ENCODE results near the gene RMND5A. TPM values are rescaled to one million over a fixed set of nuclear protein-coding genes. Genes with fewer than 3 reads are reported as not detected.

Gene RMND5A
- total RNA-seq, 1 donor from 2014 or later: 28.5 TPM

DNA sequence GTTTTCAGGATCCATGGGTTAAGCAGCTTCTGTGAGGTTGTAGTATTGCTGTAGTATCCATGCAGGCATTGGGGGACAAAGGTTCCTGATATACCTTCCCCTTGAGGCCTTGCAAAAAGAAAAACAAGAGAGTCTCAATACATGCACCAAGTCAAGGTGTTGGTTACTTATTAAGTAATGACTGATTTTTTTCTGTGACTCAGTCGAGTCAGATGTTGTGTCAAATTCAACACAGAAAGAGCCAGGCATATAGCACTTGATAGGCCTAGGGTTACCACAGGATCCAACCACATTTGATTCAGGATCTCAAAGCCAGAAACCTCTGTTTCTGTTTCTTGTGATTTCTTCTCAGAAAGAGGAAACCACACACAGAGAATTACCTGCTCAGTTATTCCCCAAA lies 95.5 kb downstream of the RMND5A start:
- peaks cover 24% of the 10 kb centered on the region for H3K27me3 ChIP-seq
- H3K4me1 ChIP-seq: no peaks in the 10 kb centered on the region
- intact Hi-C loops (cut with DNase I): no loop called here
- no peaks in the 10 kb centered on the region for H3K36me3 ChIP-seq
- ATAC-seq: no peak
- H3K27ac ChIP-seq: no peak overlapping the region
- DNase-seq: no peak
- H3K4me3 ChIP-seq: no peak overlapping the region
- TF ChIP-seq, protein P1, sequence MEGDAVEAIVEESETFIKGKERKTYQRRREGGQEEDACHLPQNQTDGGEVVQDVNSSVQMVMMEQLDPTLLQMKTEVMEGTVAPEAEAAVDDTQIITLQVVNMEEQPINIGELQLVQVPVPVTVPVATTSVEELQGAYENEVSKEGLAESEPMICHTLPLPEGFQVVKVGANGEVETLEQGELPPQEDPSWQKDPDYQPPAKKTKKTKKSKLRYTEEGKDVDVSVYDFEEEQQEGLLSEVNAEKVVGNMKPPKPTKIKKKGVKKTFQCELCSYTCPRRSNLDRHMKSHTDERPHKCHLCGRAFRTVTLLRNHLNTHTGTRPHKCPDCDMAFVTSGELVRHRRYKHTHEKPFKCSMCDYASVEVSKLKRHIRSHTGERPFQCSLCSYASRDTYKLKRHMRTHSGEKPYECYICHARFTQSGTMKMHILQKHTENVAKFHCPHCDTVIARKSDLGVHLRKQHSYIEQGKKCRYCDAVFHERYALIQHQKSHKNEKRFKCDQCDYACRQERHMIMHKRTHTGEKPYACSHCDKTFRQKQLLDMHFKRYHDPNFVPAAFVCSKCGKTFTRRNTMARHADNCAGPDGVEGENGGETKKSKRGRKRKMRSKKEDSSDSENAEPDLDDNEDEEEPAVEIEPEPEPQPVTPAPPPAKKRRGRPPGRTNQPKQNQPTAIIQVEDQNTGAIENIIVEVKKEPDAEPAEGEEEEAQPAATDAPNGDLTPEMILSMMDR (IDR thresholded peaks at IDR 0.05): no peak
- no peaks in the 10 kb centered on the region for H3K9me3 ChIP-seq

DNA sequence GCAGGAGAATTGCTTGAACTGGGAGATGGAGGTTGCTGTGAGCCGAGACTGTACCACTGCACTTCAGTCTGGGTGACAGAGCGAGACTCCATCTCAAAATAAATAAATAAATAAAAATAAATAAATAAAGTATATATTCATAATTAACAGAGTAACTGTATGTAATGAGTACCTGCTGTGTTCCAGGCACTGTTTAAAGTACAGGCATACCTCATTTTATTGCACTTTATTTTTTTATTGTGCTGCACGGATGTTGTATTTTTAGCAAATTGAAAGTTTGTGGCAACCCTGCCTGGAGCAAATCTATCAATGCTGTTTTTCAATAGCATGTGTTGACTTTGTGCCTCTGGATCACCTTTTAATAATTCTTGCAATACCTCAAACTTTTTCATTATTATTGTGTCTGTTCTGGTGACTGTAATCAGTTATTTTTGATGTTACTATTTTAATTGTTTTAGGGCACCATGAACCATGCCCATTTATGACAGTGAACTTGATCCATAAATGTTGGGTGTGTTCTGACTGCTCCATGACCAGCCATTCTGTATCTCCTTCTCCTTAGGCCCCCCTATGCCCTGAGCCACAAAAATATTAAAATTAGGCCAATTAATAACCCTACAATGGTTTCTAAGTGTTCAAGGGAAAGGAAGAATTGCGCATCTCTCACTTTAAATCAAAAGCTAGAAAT lies 98.2 kb downstream of the RMND5A start:
- TF ChIP-seq, protein P1 (IDR thresholded peaks at IDR 0.05): no peak
- Histone ChIP-seq H3K36me3 (no peaks in the 10 kb centered on the region), H3K4me1 (no peaks in the 10 kb centered on the region), H3K27me3 (peaks cover 7% of the 10 kb centered on the region), H3K9me3 (no peaks in the 10 kb centered on the region), H3K27ac (no peak overlapping the region), H3K4me3 (no peak overlapping the region)
- intact Hi-C loops (cut with DNase I): no loop called here
- DNase-seq (no peak), ATAC-seq (no peak)

DNA sequence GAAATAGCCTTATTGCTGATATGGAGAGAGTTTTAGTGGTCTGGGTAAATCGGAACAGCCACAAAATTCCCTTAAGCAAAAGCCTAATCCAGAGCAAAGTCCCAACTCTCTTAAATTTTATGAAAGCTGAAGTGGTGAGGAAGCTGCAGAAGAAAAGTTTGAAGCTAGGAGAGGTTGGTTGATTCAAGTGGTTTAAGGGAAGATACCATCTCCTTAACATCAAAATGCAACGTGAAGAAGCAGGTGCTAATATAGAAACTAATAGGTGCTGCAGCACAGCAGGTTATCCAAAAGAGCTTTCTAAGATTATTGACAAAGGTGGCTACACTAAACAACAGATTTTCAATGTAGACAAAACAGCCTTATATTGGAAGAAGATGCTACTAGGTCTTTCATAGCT lies 98.9 kb downstream of the RMND5A start:
- TF ChIP-seq, protein P1 (IDR thresholded peaks at IDR 0.05): no peak
- intact Hi-C loops (cut with DNase I): no loop called here
- ATAC-seq: no peak

GRCh38 chr2:86821306-86821705 lies 101.2 kb downstream of the RMND5A start:
- no peaks in the 10 kb centered on the region for H3K27me3 ChIP-seq
- ATAC-seq (no peak), DNase-seq (no peak)
- H3K36me3 ChIP-seq: no peaks in the 10 kb centered on the region
- intact Hi-C loops (cut with DNase I): no loop called here
- no peak overlapping the region for H3K4me3 ChIP-seq
- no peaks in the 10 kb centered on the region for H3K4me1 ChIP-seq
- no peak overlapping the region for H3K27ac ChIP-seq
- TF ChIP-seq, protein P1 (IDR thresholded peaks at IDR 0.05): no peak
- H3K9me3 ChIP-seq: no peaks in the 10 kb centered on the region

More for the DNA sequence above, 98.9 kb downstream of the RMND5A start:
- DNase-seq: no peak
- no peaks in the 10 kb centered on the region for H3K36me3 ChIP-seq
- no peak overlapping the region for H3K4me3 ChIP-seq
- no peak overlapping the region for H3K27ac ChIP-seq
- H3K9me3 ChIP-seq: no peaks in the 10 kb centered on the region
- H3K27me3 ChIP-seq: no peaks in the 10 kb centered on the region
- no peaks in the 10 kb centered on the region for H3K4me1 ChIP-seq

DNA sequence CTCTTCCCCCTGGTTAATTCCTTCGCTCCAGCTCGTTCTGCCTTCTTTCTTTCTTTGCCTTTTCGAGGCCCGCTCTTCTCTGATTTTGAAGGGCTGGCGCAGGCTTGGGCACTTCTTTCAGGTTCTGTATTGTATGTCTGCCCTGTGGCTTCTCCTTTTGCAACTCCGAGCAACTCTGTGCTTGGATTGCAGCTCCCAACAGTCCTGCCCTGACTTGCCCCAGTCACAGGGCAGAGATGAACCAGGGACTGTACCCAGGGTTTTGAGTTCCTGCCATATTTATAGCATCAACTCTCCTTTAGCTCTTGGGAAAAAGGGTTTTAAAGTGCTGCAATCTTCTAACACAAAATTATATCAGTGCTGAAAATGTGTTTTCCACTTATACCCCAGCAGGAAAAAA lies 101.8 kb downstream of the RMND5A start:
- intact Hi-C loops (cut with DNase I): no loop called here
- no peaks in the 10 kb centered on the region for H3K9me3 ChIP-seq
- H3K36me3 ChIP-seq: no peaks in the 10 kb centered on the region
- no peak overlapping the region for H3K4me3 ChIP-seq
- H3K27me3 ChIP-seq: no peaks in the 10 kb centered on the region
- TF ChIP-seq, protein P1 (IDR thresholded peaks at IDR 0.05): no peak
- no peak overlapping the region for H3K27ac ChIP-seq
- no peaks in the 10 kb centered on the region for H3K4me1 ChIP-seq
- DNase-seq: no peak
- ATAC-seq: no peak

Data from upper lobe of right lung (tissue), 1 donor.